NCI-H1436 treated with DMSO at 0.1 percent for 48 hours (cell line): ENCODE results near the gene NKAIN1.

ENCODE experiments used
- DNase-seq: peaks from one replicate; lab custom pipeline; 2025; lab: John Stamatoyannopoulos, UW

The NKAIN1 gene

GRCh38 chr1:31232689-31233088, 7.0 kb downstream of the NKAIN1 start:
- no peak for DNase-seq

DNA sequence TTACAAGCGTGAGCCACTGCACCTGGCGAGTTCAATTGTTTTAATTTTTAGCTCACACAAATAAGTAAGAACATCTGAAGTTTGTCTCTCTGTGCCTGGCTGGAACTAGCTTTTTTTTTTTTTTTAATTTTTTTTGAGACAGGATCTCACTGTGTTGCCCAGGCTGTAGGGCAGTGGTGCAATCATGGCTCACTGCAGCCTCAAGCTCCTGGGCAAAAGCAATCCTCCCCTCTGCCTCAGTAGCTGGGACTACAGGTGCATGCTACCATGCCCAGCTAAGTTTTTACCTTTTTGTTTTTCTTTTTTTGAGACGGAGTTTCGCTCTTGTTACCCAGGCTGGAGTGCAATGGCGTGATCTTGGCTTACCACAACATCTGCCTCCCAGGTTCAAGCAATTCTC, 7.9 kb downstream of the NKAIN1 start:
- no peak for DNase-seq

GRCh38 chr1:31230378-31230777, 9.3 kb downstream of the NKAIN1 start:
- DNase-seq: no peak

- no peak for DNase-seq
Observed at GRCh38 chr1:31228986-31229385, 10.7 kb downstream of the NKAIN1 start.

DNA sequence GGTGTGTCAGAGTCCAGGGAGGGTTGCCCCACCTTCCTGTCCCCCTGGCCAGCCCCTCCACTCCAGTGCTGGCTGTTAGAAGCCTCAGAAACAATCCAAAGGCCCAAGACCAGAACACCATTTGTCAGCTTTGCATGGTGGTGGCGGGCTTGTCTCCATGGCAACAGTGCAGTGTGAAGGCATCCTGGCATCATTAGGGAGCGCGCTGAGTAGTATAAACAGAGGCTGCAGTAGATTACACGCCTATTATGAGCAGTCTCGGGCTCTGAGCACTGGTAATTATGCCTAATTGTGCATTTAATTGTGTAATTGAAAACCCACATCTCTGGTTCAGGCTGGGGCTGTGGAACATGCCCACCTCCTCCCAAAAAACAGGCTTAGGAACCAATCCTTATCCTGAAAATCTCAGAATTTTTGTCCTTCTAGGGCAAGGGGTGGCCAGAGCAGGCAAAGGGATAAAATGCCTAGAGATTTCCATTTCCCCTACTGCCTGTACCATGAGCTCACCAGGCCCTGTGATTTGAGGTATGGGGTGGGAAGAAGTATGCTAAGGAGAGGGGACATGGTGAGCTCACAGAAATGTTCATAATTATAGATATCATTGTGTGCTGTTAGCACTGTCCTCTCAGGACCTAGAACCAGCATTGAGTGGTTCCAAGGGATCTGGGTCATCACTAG, 11.7 kb downstream of the NKAIN1 start:
- DNase-seq: no peak

- no peak for DNase-seq
Observed at GRCh38 chr1:31224068-31224467, 15.6 kb downstream of the NKAIN1 start.

- DNase-seq: no peak
Observed at GRCh38 chr1:31222176-31222575, 17.5 kb downstream of the NKAIN1 start.

- no peak for DNase-seq
Observed at GRCh38 chr1:31221072-31221471, 18.6 kb downstream of the NKAIN1 start.

- DNase-seq: no peak
Observed at GRCh38 chr1:31219489-31219888, 20.2 kb downstream of the NKAIN1 start.

DNA sequence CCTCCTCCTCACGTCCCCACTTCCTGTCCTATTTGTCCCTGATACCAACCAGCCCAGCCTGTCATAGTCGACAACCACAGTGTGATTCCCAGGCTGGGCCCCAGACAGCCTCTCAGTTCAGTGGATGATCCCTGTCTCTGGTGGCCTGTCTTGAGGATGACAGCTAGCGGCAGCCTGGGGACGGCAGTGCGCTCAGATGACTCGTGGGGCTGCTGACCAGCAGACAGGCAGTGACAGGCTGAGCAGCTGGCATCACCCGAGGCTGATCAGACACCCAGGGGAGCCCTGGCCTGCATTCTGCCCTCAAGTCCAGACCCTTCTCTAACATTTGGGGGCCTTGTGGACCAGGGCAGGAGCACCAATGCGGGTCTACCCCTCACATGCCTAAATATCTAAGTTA, 21.0 kb downstream of the NKAIN1 start:
- DNase-seq: no peak

DNA sequence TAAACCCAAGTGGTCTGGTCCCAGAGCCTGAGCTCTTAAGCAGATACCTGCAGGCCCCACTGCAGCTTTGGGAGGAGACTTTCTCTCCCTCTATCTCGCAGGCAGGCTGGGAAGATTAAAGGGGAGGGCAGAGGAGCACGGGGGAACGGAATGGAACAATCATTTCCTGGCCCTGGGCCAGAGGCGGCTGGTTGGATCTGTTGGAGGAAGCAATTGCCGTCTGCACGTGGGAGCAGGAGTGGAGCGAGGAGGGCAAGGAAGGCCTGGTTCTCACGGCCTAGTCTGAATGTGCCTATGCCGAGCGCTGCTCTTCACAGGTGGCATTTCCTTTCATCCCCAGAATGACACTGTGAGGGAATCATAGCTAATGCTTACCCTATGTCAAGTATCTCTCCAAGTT, 23.7 kb downstream of the NKAIN1 start:
- DNase-seq: no peak

- no peak for DNase-seq
Observed at GRCh38 chr1:31215065-31215570, 24.6 kb downstream of the NKAIN1 start.

DNA sequence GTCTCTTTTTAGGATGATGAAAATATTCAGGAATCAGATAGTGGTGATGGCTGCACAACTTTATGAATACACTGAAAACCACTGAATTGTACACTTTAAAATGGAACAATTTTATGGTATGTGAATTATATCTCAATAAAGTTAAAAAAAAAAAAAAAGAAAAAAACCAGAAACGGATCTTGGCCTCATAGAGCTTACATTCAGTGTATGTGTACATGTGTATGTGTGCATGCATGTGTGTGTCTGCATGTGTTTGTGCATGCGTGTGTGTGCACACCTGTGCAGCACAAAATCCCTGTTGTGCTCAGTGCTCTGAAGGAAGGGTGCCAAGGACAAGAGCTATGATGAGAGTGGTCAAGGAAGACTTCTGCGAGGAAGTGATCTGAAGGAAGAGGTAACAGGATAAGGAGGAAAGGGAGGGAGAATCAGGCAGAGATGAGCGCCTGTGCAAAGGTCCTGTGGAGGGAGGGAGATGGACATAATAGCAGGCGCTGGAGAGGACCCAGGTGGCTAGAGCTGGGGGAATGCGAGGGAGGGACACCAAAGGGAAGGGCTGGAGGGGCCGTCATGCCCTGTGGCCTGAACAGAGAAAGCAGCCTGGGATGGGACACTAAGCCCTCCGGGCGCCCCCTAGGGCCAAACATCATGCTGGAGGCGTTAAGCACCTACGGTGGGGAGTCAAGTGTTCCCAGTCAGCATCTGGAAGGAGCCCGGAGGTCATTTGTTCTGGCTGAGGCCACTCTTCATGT, 25.2 kb downstream of the NKAIN1 start:
- no peak for DNase-seq

DNA sequence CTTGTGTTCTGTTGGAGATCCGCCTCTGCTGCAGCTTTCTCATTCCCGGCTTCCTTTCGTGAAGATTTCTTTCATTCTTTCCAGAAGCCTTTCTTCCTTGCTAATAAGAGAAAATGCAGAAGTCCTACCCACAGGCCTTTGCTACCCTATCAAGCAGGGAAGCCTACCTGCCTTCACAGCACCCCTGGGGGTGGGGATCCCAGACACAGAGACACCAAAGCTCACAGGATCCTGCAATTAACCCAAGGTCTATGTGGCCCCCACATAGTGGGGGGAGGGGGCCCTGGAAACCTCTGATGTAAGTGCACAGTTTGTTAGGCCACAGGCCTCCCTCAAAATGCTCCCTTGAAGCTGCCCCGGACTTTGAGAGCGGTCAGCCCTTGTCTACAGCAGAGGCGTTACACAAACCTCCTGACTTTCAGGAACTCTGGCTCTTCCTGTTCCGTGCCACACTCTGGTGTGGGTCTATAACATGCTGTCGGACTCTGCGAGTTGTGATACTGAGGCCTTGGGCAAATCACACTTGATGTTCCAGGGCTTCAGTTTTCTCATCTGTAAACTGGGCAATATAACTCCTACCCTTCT, 31.2 kb downstream of the NKAIN1 start:
- no peak for DNase-seq

- no peak for DNase-seq
Observed at GRCh38 chr1:31207569-31207968, 32.1 kb downstream of the NKAIN1 start.

DNA sequence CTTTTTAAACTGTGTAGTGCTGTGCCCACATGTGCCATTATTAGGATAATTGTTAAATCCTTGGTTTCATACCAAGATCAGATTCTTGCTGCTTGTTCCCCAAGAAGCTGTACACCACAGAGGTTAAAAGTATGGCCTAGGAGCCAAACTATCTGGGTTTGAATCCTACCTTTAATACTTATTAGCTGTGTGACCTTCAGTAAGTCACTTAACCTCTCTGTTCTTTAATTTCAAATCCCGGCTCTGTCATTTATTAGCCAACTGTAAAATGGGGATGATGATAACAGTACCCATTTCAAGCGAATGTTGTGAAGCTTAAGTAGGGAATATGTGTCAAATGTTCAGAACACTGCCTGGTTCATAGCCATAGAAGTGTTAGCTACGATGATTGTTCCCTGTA, 32.6 kb downstream of the NKAIN1 start:
- no peak for DNase-seq

GRCh38 chr1:31203215-31203614, 36.5 kb downstream of the NKAIN1 start:
- no peak for DNase-seq

GRCh38 chr1:31201931-31202360, 37.7 kb downstream of the NKAIN1 start:
- no peak for DNase-seq

DNA sequence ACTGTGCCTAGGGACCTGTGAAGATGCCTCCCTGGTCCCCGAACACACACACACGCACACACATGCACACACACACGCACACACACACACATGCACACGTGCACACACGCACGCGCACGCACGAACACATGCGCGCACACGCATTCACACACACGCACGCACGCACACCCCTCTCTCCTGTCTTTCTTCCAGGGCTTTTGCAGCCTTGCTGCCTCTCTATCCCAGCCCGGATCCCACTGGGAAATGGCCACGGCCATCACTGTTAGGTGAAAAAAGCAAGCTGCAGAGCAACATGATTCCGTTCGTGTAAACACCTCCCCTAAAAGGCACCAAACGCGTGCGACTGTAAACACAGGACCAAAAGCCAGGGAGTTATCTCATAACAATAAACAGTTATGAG, 39.7 kb downstream of the NKAIN1 start:
- DNase-seq: no peak

DNA sequence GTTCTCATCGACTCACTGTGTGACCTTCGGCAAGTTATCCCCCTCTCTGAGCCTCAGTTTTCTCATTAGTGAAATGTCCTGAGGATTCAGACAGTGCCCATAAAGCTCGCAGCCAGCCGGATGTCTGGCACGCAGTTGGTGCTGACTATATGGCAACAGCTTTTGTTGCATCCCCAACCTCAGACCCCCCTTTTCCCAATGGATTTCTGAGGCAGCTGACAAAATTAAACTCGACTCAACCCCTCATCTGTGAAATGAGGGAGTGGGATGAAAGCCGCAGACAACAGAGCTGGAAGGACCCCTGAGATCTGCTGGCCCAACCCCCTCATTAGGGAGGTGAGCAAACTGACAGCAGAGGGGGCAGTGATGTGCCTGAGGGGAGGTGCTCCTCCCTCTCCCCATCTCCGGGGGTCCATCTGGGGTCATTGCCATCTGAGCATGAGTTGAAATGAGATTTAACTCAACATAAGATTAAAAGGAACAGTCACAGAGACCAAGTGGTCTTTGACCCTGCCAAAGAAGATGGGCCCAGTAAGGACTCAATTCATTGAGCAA, 40.4 kb downstream of the NKAIN1 start:
- DNase-seq: no peak

- DNase-seq: no peak
Observed at GRCh38 chr1:31198600-31198999, 41.1 kb downstream of the NKAIN1 start.

GRCh38 chr1:31198150-31198549, 41.5 kb downstream of the NKAIN1 start:
- DNase-seq: no peak

DNA sequence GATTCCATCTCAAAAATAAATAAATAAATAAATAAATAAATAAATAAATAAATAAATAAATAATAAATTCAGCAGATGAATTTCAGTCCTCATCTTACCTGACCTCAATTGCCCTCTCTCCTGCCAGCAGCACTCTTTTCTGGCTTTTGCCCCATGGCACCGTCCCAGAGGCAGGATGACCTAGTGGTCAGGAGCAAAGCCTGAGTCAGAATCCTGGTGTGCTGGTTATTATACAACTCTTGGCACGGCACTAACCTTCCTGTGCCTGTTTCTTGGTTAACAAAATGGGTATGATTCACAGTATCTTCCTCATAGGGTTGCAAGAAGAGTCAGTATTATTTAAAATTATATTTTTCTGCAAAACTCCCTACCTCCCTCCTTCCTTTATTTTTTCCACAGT, 43.0 kb downstream of the NKAIN1 start:
- DNase-seq: no peak
